SKM-1 (cell line): Measurements from ENCODE around the gene FIG4.
"Not testable (repeated sequence)": the region's sequence is repeated elsewhere in the genome, so short reads cannot be mapped to it uniquely, and the experiment has no call there.

Experiments used
- DNase-seq: peaks from one replicate; lab custom pipeline; 2025; ENCODE audit not compliant: unreplicated experiment; lab: John Stamatoyannopoulos, UW

Gene FIG4

DNA sequence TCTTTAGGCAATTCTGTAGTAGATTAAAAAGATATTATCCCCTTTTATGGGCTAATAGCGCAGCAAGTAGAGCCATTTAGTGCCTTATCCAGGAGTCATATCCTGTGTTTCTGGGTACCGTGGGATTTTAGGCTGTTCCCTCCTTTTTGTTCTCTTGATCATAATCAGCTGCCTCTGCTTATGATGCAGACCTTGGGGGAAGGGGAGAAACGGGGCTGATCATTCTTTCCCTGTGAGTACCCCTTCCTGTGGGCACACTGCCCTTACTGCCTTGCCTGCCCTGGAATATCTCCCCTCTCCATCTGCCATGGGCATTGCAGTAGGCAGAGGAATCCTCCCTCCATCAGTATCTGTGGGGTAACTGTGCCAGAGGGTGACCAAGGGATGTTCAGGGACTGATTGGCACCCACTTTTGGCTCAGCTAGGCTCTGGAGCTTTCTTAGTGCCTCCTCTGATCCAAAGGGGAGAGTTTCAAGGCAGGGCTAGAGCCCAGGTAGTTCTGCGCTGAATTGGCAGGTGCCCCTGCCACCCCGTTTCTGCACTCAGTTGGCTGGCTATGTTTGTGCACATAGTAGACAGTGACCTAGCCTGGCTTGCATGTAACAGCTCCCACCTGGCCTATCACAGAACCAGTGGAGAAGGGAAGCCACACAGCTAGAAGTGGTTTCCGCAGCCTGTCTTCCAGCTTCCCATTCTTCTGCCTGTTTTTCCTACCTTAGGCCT lies 103.3 kb downstream of the FIG4 start:
- DNase-seq = no peak

DNA sequence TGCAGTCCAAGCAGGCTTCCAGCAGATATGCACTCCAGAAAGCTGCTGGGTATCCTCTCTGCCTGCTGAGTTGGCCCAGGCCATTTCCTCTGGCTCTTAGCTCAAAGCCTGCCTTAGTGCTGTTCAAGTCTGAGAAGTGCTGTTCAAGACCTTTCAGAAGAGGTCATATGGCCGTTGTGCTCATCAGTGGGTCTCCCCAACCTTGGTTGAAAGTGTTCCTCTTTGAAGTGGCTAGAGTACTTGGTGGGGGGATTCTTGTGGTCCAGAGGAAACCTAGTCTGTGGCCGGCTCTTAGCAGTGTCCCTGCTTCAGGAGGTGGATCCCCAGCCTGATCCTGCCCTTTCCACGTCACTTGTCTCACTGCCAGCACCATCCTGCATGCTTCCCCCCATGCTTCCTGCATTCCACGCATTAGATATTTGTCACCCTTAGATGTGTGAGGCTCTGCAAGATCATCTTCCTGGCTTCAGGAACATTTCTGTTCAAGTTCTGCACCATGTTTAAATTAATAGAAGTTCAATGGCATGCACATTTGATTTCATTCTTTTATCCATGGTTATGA lies 105.0 kb downstream of the FIG4 start:
- DNase-seq = no peak

DNA sequence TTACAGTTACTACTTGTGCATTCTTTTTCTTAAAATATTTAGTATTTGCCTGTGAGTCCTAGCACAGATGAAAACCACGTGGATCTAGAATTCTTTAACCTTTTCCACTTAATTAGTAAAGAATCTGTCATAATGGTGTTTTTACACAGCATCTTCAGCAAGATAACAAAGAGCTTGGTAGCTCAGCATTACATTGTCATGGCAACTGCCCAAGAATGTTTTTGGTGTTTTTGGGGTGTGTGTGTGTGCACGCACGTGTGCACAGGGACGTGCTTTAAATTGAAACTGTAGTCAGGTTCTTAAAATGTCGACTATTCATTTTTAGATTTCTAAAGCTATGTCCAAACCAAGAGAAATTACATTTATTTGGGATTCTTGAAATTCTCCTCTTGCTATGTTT lies 108.0 kb downstream of the FIG4 start:
- no peak for DNase-seq

DNA sequence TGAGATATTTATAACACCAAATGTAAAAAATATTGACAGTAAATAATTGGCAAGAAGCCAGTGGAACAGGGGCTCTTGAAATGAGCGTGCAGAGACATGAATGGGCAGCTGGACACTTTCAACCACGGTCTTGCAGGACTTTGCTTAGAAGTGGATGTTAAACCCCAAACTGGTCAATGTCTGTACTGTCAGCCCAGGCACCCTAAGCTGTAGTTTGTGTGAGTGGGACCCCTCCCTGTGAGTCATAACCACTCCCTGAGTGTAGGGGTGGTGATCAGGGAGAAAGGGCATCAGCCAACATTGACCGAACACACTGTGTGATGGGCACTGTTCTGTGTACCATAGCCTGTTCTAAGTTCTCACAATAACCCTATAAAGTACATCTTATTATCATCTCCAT lies 108.6 kb downstream of the FIG4 start:
- DNase-seq = no peak

DNA sequence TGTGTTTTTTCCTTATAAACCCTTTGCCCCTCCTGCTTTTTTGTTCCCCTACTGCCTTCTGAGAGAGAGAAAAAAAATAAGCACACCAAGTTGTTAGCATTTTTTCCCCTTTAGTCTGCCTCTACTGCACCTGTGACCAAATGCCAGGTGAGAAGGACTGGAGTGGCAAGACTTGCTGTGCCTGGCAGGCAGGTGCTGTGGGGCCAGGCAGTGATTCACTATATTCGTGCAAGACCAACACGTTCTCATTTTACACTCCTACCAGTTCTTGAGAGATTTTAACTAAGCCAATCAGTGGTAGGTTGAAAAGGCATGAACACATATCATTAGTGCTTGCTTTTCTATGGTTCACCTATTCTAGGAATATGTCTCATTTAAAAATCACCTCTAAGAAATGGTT lies 109.7 kb downstream of the FIG4 start:
- DNase-seq = no peak

DNA sequence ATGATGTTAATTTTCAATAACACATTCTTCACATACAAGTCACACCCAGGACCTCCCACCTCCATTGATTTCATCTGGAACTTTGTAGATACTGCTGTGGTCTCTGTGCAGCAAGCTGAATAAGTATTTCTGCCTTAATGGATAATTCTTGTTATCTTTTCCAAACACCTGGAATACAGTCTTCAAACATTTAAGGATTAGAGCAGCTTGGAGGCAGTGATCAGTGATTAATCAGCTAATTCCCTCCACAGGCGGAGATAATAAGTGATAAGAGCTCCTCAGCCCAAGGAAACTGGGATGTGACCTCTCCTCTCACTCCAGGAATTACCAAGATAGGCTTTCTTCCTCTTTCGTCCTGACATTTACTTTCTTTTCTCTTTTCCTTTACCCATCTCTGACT lies 110.7 kb downstream of the FIG4 start:
- DNase-seq = no peak

DNA sequence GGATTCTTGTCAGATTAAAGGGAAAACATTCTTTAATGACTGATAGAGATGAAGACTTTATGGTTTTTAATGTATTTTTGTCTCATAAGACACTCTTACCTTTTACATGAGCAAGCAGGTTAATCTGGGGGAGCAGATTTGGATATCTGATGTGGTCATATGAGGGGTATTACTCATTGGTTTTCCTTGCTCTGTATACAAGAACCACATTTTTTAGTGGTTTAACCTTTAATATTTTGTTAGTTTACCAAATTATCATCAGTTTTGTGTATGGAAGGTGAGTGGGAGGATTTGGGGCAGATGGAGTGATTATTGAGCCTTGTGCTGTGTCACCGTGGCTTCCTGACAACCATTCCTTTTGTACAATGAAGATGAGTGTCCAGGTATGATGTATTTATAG lies 112.9 kb downstream of the FIG4 start:
- DNase-seq = no peak

DNA sequence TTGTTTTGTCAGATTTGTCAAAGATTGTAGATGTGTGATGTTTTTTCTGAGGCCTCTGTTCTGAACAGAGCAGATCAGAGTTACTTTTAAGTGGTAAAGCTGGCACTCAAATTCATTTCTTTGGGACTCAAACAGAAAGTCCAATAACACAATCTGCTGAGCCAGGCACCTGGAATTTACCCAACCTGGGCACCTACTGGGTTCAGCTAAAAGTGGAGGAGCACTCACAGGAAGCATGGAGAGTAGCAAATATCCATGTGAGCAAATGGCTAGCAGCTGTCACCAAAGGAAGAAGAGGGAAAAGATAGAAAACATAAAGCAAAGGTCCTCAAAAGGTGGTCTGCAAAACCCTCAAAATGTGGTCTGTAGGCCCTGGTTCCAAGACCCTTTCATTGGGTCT lies 116.8 kb downstream of the FIG4 start:
- no peak for DNase-seq

DNA sequence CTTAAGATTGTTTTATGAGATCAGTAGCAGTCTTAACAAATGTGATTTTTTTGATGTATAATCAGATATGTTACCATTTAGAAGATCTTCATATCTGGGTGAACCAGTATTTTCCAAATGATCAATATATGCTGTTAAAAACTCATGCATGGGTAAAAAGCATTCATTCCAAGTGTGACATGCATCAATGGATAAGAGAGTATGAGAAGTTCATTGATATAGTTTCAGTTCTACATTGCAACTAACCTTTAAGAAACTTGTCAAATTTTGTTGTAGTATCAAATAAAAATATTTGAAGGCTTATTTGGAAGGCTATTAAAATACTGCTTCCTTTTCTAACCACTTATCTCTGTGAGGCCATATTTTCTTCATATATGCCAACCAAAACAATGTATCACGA lies 117.7 kb downstream of the FIG4 start:
- DNase-seq = no peak

DNA sequence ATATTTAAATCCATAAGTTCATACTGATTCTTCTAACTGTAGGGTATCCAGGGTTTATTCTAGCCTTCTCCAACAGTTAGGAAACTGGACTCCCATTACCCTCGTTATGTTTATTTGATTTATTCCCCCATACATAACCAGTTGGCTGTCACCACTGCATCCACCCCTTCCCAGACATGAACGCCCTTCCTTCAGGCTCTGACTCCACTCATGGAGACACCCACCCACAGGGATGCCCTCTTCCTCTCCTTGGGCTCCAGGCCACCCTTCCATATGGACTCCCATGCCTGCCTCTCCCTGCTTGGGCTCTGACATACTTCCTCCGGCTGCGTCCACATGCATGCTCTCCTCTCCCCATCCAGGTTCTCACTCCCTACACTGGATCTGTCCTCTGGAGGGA lies 124.0 kb downstream of the FIG4 start:
- no peak for DNase-seq

DNA sequence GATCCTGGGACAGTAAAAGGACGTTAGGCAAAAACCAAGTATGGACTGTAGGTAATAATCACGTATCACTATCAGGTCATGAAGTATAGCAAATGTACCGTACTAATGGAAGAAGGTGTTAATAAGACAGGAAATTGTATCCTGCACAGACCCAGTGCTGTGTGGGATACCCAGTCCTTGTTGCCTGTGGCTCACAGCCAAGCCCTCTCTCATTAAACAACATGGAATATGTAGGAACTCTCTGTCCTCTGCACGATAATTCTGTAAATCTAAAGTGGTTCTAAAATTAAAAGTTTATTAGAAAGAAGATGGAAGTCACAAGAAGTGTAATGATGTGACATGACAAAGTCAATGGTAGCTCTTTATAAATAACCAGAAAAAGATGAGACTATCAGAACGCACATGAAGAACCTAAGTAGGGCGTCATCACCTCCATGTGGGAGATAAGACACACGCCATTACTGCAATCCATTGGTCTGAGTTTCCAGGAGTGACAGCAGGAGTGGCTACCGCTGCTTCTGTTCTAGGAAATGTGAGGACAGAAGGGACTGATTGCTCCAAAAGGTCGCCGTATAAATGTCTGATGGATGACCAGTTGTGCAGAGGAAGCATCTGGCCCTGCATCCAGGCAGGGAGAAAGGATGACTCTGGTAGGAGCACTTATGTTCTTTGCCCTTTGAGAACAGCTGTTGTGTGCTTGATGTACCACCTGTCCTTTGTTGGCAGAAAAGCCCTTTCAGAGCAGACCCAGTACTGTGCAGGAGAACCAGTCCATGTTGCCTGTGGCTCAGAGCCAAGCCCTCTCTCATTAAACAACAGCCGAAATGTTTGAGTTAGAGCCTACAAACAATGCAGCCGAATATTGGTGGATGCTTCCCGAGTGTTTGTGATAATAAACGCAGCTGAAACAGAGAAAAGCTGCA lies 125.6 kb downstream of the FIG4 start:
- no peak for DNase-seq

DNA sequence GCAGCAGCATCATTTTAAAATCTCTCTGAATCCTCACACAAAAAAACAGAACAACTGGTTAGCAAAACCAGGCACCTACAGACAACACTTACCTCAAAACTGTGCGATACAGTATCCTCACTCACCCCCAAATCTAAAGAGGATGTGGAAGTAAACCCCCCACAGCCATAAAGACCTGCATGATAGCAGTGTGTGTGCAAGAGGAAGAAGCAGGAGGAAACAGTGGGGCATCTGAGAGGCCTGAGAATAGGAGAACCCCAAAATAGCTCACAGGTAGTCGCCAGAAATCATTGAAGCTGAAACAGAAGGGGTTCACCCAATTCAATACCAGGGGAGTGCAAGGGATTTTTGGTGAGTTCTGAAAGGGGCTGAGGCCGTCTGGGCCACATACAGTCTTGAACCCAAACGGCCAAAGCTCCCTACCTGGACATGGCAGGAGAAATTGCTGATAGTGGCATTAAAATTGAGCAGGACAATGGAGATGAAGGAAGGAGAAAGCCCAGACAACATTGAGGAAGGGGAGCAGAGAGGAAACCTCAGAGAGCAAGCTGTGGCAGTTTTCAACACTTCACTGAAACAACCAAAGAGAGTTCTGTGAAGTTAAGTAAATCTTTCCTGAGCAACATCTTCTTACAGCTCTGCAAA lies 129.7 kb downstream of the FIG4 start:
- DNase-seq = no peak

DNA sequence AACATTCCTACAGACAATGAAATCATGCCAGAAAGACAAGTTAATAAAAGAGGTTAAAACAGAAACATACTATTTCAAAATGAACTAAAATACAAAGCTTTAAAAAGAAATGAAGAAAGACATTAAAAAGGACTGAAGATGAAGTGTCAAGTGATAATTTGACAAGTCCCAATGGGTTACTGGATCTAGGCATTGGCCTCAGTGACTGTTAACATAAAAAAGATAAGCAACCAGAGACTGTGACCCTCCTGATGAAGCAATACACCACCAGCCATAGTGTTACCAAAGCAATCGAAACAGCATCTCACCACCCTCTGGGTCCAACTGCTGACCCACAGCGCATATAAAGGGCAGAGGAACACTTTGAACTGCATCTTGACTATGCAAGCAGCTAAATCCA lies 130.3 kb downstream of the FIG4 start:
- peak; percentile 17 for DNase-seq

DNA sequence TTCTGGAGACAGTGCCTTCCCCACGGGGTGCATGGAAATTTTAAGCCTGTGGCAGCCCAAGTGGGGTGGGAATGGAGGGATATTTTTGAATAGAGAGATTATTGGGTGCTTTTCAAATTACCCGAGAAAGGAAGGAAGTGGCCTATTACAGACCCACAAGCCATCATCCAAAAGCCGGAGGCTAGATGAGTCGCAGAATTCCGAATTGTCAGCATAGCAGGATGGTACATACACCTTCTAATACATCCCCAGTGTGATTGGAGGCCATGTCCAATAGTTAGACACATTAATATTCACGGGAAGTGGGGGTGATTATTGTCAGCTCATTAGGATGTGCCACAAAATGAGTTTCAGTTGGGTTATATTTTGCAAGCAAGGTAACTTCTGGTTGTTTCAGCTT lies 133.0 kb downstream of the FIG4 start:
- DNase-seq = no peak

DNA sequence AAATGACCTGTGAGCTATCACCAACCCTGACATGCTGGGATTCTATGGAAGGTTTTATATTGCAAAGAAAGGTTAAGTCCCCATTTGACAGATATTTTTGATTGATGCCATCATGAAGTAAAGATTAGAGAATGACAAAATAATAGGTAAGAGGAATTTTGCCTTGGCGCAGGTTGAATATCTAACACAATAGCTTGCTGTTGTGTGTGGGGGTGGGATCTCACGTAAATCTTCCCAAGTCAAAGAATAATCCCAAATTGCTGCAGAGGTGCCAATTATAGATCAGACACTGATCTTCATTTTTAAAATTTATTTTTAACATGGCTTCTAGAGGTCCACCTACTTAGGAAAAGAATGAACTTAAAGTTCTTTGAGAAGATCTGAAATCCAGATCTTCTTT lies 135.5 kb downstream of the FIG4 start:
- no peak for DNase-seq

DNA sequence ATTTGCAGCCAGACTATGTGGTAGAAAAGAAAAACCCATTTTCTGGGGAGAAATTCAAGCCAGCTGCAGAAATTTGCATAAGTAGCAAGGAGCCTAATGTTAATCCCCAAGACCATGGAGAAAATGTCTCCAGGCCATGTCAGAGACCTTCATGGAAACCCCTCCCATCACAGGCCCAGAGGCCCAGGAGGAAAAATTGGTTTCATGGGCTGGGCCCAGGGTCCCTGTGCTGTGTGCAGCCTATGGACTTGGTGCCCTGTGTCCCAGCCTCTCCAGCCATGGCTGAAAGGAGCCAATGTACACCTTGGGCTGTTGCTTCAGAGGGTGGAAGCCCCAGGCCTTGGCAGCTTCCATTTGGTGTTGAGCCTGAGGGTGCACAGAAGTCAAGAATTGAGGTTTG lies 140.3 kb downstream of the FIG4 start:
- DNase-seq = not testable (repeated sequence)

DNA sequence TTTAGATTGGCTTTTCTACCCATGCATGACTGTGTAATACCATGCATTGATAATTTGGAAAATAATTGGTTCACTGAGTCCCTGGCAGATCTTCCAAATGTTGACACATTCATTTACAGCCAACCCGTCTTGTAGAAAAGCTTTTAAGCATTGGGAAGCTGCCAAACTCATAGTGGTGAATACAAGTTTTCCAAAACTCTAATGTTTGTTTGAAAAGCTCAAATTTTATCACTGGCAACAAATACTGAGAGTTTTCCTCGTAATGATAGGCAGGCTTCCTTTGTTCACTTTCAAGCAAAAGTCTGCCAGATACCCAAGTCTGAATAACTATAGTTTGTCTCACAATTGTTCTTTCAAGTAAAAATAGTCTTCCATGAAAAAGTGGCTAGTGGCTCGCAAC lies 143.0 kb downstream of the FIG4 start:
- no peak for DNase-seq

DNA sequence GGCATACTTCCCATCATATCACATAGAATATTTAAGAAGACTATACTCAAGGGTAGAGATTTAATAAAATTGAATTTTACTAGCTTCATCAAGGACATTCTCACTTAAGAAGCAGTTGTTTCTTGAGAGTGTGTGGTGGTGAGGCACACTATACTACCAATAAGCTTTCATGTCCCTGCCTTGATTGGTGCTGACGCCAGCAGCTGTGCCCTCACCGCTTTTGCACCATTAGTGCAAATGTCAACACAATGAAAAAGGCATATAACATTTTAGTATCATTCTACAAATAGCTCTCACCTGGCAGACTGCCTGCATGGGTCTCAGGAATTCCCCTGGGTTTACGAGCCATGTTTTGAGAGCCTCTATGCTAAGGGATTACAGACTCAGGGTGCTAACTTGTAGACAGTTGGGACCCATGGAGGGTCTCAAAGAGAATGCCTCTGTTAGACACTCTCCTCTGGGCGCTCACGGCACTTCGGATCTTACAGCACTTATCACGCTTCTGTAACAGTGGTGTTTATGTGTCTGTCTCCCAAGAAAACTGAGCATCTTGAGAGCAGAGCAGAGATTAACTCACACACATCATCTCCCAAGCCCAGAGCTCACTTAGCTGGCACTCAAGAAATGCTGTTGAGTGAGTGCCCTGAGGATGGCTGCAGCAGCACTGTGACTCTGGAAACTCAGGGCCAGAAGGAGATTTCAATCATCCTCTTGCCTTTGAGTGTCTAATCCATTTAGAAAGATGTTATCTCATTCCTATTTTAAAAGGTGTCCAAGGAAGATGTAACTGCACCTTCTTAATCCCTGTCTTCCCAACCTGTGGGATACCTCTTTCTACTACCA lies 143.7 kb downstream of the FIG4 start:
- no peak for DNase-seq

DNA sequence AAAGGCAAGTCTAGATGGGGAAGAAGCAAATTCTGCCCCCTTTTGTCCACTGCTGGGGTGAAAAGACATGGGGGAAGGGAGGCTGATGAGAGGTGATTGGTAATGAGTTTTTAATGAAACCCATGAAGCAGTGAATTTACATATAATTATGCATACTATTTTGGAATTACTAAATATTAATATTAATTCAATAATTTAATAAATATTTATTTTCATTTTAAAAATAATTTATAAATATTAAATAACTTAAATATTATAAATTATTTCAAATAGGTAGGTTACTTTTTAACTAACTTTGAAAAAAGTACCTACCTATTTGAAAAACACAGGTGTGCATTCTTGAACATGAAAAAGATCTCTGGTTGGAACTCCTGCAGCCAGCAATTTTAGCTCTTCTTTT lies 148.9 kb downstream of the FIG4 start:
- no peak for DNase-seq

DNA sequence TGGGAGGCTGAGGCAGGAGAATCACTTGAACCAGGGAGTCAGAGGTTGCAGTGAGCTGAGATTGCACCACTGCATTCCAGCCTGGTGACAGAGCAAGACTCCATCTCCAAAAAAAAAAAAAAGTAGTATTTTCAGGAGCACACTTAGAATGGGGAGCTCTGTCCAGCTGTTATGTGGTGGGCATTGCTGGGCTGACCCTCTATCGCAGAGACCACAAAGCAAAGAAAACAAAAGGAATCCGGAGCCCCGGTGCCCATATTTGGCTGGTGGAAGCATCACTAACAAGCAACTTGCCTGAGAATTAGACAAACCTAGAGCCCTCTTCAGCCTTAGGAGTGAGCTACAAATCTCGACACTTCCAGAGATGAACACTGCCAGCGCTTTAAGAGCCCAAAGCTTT lies 149.7 kb downstream of the FIG4 start:
- no peak for DNase-seq

DNA sequence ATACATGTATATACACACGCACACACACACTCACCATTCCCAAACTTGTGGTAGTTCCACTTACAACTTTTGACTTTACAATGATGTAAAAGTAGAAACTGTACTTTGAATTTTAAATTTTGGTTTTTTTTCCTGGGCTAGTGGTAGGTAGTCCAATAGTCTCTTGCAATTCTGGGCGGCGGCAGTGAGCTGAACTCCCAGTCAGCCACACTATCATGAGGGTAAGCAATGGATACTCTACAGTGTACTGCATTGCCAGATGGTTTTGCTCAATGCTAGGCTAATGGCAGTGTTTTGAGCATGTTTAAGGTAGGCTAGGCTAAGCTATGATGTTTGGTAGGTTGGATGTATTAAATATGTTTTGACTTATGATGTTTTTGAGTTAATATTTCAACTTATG lies 150.8 kb downstream of the FIG4 start:
- no peak for DNase-seq
